NT2/D1 (cell line): ENCODE data around the gene MYH7.
"Not testable (repeated sequence)": the region's sequence is repeated elsewhere in the genome, so short reads cannot be mapped to it uniquely, and the experiment has no call there.

Experiments
- DNase-seq: peaks from one replicate; pipeline ENCODE4 v3.0.0-alpha.2; 2011; ENCODE audit warnings: low read depth, low spot score
- H3K27me3 ChIP-seq: 2 replicates; pipeline ENCODE4 v1.6.0; 2011; ENCODE audit warnings: mild to moderate bottlenecking; ENCODE audit not compliant: insufficient read length, insufficient read depth
- H3K36me3 ChIP-seq: 2 replicates; pipeline ENCODE4 v1.6.1; 2011; ENCODE audit warnings: mild to moderate bottlenecking, low read length, mixed read lengths; ENCODE audit not compliant: insufficient read depth, insufficient read length
- H3K4me1 ChIP-seq: 2 replicates; pipeline ENCODE4 v1.5.1; 2011; ENCODE audit not compliant: insufficient read depth, insufficient read length
- H3K4me3 ChIP-seq: 2 replicates; pipeline ENCODE4 v1.5.1; 2011; ENCODE audit warnings: low read depth; ENCODE audit not compliant: insufficient read length
- H3K9ac ChIP-seq: 2 replicates; pipeline ENCODE4 v1.6.0; 2011; ENCODE audit warnings: low read depth; ENCODE audit not compliant: insufficient read length
- H3K9me3 ChIP-seq: 2 replicates; pipeline ENCODE4 v1.5.1; 2011; ENCODE audit warnings: mild to moderate bottlenecking, low read length; ENCODE audit not compliant: insufficient read depth
- SUZ12 ChIP-seq: IDR thresholded peaks from 2 replicates; pipeline ENCODE4 v1.6.1; 2011; ENCODE audit not compliant: insufficient read length, insufficient read depth; ENCODE audit errors: extremely low read depth
- YY1 ChIP-seq: IDR thresholded peaks from 2 replicates; pipeline ENCODE4 v1.6.1; 2011; ENCODE audit not compliant: insufficient read length, insufficient read depth
- ZNF274 ChIP-seq: IDR thresholded peaks from 2 replicates; pipeline ENCODE4 v1.6.1; 2011; ENCODE audit warnings: mild to moderate bottlenecking, low read depth, low read length

Gene MYH7

GRCh38 chr14:23403139-23403438, 32.4 kb downstream of the MYH7 start:
- Histone ChIP-seq H3K36me3 (no peaks in the 10 kb centered on the region), H3K4me1 (peaks cover 3% of the 10 kb centered on the region), H3K4me3 (no peak overlapping the region), H3K27me3 (peaks cover 6% of the 10 kb centered on the region), H3K9ac (no peak overlapping the region), H3K9me3 (no peaks in the 10 kb centered on the region)
- no peak for TF ChIP-seq YY1
- TF ChIP-seq SUZ12, result no peak
- no peak for TF ChIP-seq ZNF274
- DNase-seq, result no peak

- peaks cover 3% of the 10 kb centered on the region for H3K4me1 ChIP-seq
- no peak overlapping the region for H3K4me3 ChIP-seq
- no peak for DNase-seq
- H3K36me3 ChIP-seq, result no peaks in the 10 kb centered on the region
- no peaks in the 10 kb centered on the region for H3K9me3 ChIP-seq
- H3K9ac ChIP-seq, result no peak overlapping the region
- peaks cover 6% of the 10 kb centered on the region for H3K27me3 ChIP-seq
- TF ChIP-seq SUZ12 (no peak), ZNF274 (no peak), YY1 (no peak)
Observed at GRCh38 chr14:23402296-23403138, 32.9 kb downstream of the MYH7 start.

GRCh38 chr14:23401291-23401690, 34.2 kb downstream of the MYH7 start:
- DNase-seq, result no peak
- Histone ChIP-seq H3K4me1 (peaks cover 3% of the 10 kb centered on the region), H3K9me3 (no peaks in the 10 kb centered on the region), H3K4me3 (no peak overlapping the region), H3K27me3 (peaks cover 6% of the 10 kb centered on the region), H3K36me3 (no peaks in the 10 kb centered on the region), H3K9ac (no peak overlapping the region)
- TF ChIP-seq SUZ12 (no peak), YY1 (no peak), ZNF274 (no peak)

GRCh38 chr14:23400496-23401149, 34.8 kb downstream of the MYH7 start:
- H3K4me3 ChIP-seq, H3K36me3 ChIP-seq, H3K27me3 ChIP-seq, DNase-seq, H3K9ac ChIP-seq, H3K9me3 ChIP-seq, H3K4me1 ChIP-seq: not testable (repeated sequence)

GRCh38 chr14:23399591-23399990, 35.9 kb downstream of the MYH7 start:
- no peaks in the 10 kb centered on the region for H3K36me3 ChIP-seq
- no peak overlapping the region for H3K4me3 ChIP-seq
- TF ChIP-seq ZNF274 (no peak), YY1 (no peak), SUZ12 (no peak)
- no peak overlapping the region for H3K9ac ChIP-seq
- peaks cover 3% of the 10 kb centered on the region for H3K4me1 ChIP-seq
- peaks cover 6% of the 10 kb centered on the region for H3K27me3 ChIP-seq
- no peak for DNase-seq
- no peaks in the 10 kb centered on the region for H3K9me3 ChIP-seq

GRCh38 chr14:23399136-23399535, 36.3 kb downstream of the MYH7 start:
- Histone ChIP-seq H3K4me1 (peaks cover 3% of the 10 kb centered on the region), H3K4me3 (no peak overlapping the region), H3K36me3 (no peaks in the 10 kb centered on the region), H3K27me3 (peaks cover 6% of the 10 kb centered on the region), H3K9me3 (no peaks in the 10 kb centered on the region), H3K9ac (no peak overlapping the region)
- no peak for DNase-seq
- TF ChIP-seq ZNF274, result no peak
- no peak for TF ChIP-seq SUZ12
- TF ChIP-seq YY1, result no peak

GRCh38 chr14:23398348-23398747, 37.1 kb downstream of the MYH7 start:
- Histone ChIP-seq H3K9me3 (no peaks in the 10 kb centered on the region), H3K9ac (no peak overlapping the region)
- TF ChIP-seq ZNF274 (no peak), SUZ12 (no peak), YY1 (no peak)

More at GRCh38 chr14:23398348-23398747, 37.1 kb downstream of the MYH7 start:
- H3K27me3 ChIP-seq, result peaks cover 6% of the 10 kb centered on the region
- DNase-seq, result no peak
- no peak overlapping the region for H3K4me3 ChIP-seq
- H3K36me3 ChIP-seq, result no peaks in the 10 kb centered on the region
- peaks cover 3% of the 10 kb centered on the region for H3K4me1 ChIP-seq
